Hepatocyte (in vitro differentiated cells): ENCODE data around the gene CPNE2. TPM values are rescaled to one million over a fixed set of nuclear protein-coding genes. Genes with fewer than 3 reads are reported as not detected.

Source experiments
- DNase-seq: peaks from one replicate; pipeline ENCODE4 v3.0.0-alpha.2; 2016; ENCODE audit warnings: low spot score
- H2AFZ ChIP-seq: fragments of 200-600 bp; sonication (generic); 2 replicates; pipeline ENCODE4 v1.6.0; 2016; ENCODE audit warnings: antibody characterized with exemption, mild to moderate bottlenecking
- H3K27ac ChIP-seq: fragments of 200-600 bp; sonication (generic); 2 replicates; pipeline ENCODE4 v1.5.1; 2016; ENCODE audit warnings: mild to moderate bottlenecking
- H3K27me3 ChIP-seq: fragments of 200-600 bp; sonication (generic); 2 replicates; pipeline ENCODE4 v1.6.1; 2016
- H3K36me3 ChIP-seq: fragments of 200-600 bp; sonication (generic); replicated peaks from 2 replicates; pipeline ENCODE4 v1.5.1; 2016; ENCODE audit warnings: low read depth; ENCODE audit not compliant: insufficient read depth
- H3K4me1 ChIP-seq: fragments of 200-600 bp; sonication (generic); 2 replicates; pipeline ENCODE4 v1.5.1; 2016; ENCODE audit warnings: mild to moderate bottlenecking, moderate library complexity; ENCODE audit not compliant: insufficient read depth
- H3K4me2 ChIP-seq: fragments of 200-600 bp; sonication (generic); 2 replicates; pipeline ENCODE4 v1.6.0; 2016
- H3K4me3 ChIP-seq: fragments of 200-600 bp; sonication (generic); 2 replicates; pipeline ENCODE4 v1.5.1; 2016; ENCODE audit warnings: mild to moderate bottlenecking
- H3K79me2 ChIP-seq: fragments of 200-600 bp; sonication (generic); 2 replicates; pipeline ENCODE4 v1.6.0; 2017; ENCODE audit warnings: mild to moderate bottlenecking
- H3K9me2 ChIP-seq: fragments of 200-600 bp; sonication (generic); replicated peaks from 2 replicates; pipeline ENCODE4 v1.6.0; 2017; ENCODE audit warnings: mild to moderate bottlenecking; ENCODE audit not compliant: insufficient read depth
- H3K9me3 ChIP-seq: fragments of 200-600 bp; sonication (generic); 2 replicates; pipeline ENCODE4 v1.5.1; 2016; ENCODE audit warnings: low read depth, mild to moderate bottlenecking
- H4K20me1 ChIP-seq: fragments of 200-600 bp; sonication (generic); 2 replicates; pipeline ENCODE4 v1.6.0; 2016; ENCODE audit warnings: mild to moderate bottlenecking; ENCODE audit not compliant: insufficient read depth, poor library complexity, severe bottlenecking
- CTCF ChIP-seq: fragments of 200-600 bp; sonication (generic); IDR thresholded peaks from 2 replicates; pipeline ENCODE4 v1.5.1; 2016; ENCODE audit warnings: antibody characterized with exemption, mild to moderate bottlenecking; ENCODE audit not compliant: poor library complexity
- EZH2 ChIP-seq: fragments of 200-600 bp; sonication (generic); IDR thresholded peaks from 2 replicates; pipeline ENCODE4 v1.6.1; 2016; ENCODE audit warnings: antibody characterized with exemption, mild to moderate bottlenecking, borderline replicate concordance
- EZH2phosphoT487 ChIP-seq: fragments of 200-600 bp; sonication (generic); IDR thresholded peaks from one replicate; pipeline ENCODE4 v1.6.1; 2018; ENCODE audit warnings: antibody characterized with exemption, mild to moderate bottlenecking, low read depth, moderate library complexity; ENCODE audit not compliant: unreplicated experiment, severe bottlenecking
- WGBS: methylation state at CpG from one replicate; pipeline ENCODE4 v1.1.6; 2016; ENCODE audit warnings: low lambda C conversion rate; ENCODE audit errors: missing lambda C conversion rate; 5-methylcytosine and 5-hydroxymethylcytosine counted together
- polyA plus RNA-seq: library from polyadenylated mRNA; unstranded; fragments of >200 nt; fragmentation: Nextera tagmentation; extraction: Ambion mirVana; gene quantifications from 2 replicates; pipeline ENCODE4 v1.2.1, GENCODE V29; 2016
- total RNA-seq: library from RNA; depleted of rRNA; stranded (reverse); fragments of >200 nt; gene quantifications from 2 replicates; pipeline ENCODE4 v1.2.3, GENCODE V29; 2014

Gene CPNE2
- total and polyA plus RNA-seq, 2 experiments from 2014 or later, result 15.6 to 22.3 TPM

DNA sequence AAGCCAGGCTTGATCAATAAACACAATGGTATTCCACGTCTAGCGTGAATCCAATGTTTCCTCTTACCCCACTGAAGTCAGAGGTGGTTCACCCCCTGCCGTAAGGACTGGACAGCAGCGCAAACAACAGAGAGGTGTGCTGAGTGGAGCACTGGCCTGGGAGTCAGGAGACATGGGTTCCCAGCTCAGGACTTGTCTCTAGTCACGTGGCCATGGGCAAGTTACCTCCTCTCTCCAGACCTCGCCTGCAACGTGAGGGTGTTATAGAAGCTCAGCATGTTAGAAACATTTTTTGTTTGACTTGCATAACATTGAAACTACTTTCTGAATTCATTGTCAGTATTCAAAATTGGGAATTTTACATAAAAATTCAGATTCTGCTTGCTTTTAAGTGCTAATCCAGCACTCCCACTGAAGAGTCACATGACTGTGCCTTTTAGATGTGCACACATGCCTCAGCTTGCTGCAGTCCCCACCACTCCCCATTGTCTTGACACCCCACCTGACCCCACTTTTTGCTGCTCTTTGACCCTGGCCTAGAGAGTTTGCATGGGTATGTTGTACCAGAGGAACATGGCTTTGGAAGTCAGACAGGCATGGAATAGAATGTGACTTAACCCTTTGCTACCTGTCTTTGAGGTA is 8.8 kb upstream of the CPNE2 start:
- Histone ChIP-seq H3K79me2 (no peaks in the 10 kb centered on the region), H4K20me1 (no peaks in the 10 kb centered on the region), H2AFZ (no peak overlapping the region), H3K4me2 (no peak overlapping the region), H3K4me3 (no peak overlapping the region), H3K4me1 (no peaks in the 10 kb centered on the region), H3K27ac (no peak overlapping the region), H3K36me3 (no peaks in the 10 kb centered on the region), H3K27me3 (no peaks in the 10 kb centered on the region), H3K9me2 (no peaks in the 10 kb centered on the region), H3K9me3 (no peaks in the 10 kb centered on the region)
- 81% methylated on average over 7 of the region's 7 CpGs for WGBS
- TF ChIP-seq EZH2 (no peak), EZH2phosphoT487 (no peak), CTCF (no peak)
- no peak for DNase-seq

DNA sequence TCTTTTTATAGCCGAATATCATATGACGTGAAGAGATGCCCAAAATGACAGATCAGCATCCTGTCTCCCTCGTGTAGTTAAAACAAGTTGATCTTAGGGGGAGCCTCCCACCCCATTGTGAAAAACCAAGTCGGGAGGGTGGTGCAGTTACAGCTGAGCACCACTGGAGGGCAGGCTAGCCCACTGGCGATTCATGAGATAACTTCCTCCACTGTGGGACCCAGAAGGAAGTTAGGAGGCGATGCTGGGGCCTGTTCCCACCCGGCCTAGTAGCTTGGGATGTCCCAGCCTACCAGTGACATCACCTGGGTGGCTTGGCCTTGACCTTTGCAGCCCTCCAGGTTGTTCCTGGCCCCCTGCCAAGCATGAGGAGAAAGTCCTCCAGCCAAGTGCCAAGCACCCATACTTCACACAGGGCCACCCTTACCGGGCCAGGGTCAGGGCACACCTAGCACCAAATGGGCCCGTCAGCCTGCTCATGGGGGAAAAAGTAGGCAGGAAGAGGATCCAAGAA is 8.1 kb upstream of the CPNE2 start:
- Histone ChIP-seq H3K27ac (no peak overlapping the region), H3K4me3 (no peak overlapping the region), H4K20me1 (no peaks in the 10 kb centered on the region), H3K27me3 (no peaks in the 10 kb centered on the region), H3K4me2 (no peak overlapping the region), H3K4me1 (no peaks in the 10 kb centered on the region), H3K9me2 (no peaks in the 10 kb centered on the region), H2AFZ (no peak overlapping the region), H3K9me3 (no peaks in the 10 kb centered on the region), H3K79me2 (no peaks in the 10 kb centered on the region), H3K36me3 (no peaks in the 10 kb centered on the region)
- WGBS, result 26% methylated on average over 9 of the region's 9 CpGs
- TF ChIP-seq EZH2phosphoT487 (no peak), CTCF (peak; percentile 97)
- DNase-seq, result peak; percentile 86

DNA sequence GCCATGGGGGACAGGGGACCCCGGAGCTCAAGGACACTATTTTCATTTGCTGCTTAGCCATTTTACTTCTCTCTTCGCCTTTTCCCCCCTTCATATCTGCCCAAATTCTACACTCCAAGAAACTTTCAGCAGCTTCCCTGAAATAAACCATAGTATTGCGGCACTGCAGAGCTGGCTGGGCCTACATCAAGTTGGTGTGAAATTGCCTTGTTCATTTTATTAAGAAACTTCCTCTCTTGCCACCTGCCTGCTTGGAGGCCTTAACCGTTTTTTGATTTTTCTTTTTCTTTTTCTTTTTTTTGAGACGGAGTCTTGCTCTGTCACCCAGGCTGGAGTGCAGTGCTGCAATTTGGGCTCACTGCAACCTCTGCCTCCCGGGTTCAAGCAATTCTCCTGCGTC is 7.4 kb upstream of the CPNE2 start:
- DNase-seq, result no peak
- 90% methylated on average over 7 of the region's 7 CpGs for WGBS
- Histone ChIP-seq H3K79me2 (no peaks in the 10 kb centered on the region), H3K27me3 (no peaks in the 10 kb centered on the region), H3K36me3 (no peaks in the 10 kb centered on the region), H4K20me1 (no peaks in the 10 kb centered on the region), H3K9me2 (no peaks in the 10 kb centered on the region), H3K4me2 (no peak overlapping the region), H3K4me1 (no peaks in the 10 kb centered on the region), H2AFZ (no peak overlapping the region), H3K9me3 (no peaks in the 10 kb centered on the region), H3K27ac (no peak overlapping the region), H3K4me3 (no peak overlapping the region)
- TF ChIP-seq EZH2 (no peak), EZH2phosphoT487 (no peak), CTCF (no peak)
